B cell (primary cell): ENCODE data around the gene JADE2.

ENCODE experiments used
- CTCF ChIP-seq: fragments of 200-600 bp; IDR thresholded peaks from one replicate; pipeline ENCODE4 v1.8.0; 2022; ENCODE audit warnings: antibody characterized with exemption, mild to moderate bottlenecking
- EZH2 ChIP-seq: IDR thresholded peaks from 2 replicates; pipeline ENCODE4 v1.6.1; 2012; ENCODE audit warnings: borderline replicate concordance, low read depth, mild to moderate bottlenecking, moderate library complexity, low read length; ENCODE audit not compliant: insufficient read depth, poor library complexity, severe bottlenecking

DNA sequence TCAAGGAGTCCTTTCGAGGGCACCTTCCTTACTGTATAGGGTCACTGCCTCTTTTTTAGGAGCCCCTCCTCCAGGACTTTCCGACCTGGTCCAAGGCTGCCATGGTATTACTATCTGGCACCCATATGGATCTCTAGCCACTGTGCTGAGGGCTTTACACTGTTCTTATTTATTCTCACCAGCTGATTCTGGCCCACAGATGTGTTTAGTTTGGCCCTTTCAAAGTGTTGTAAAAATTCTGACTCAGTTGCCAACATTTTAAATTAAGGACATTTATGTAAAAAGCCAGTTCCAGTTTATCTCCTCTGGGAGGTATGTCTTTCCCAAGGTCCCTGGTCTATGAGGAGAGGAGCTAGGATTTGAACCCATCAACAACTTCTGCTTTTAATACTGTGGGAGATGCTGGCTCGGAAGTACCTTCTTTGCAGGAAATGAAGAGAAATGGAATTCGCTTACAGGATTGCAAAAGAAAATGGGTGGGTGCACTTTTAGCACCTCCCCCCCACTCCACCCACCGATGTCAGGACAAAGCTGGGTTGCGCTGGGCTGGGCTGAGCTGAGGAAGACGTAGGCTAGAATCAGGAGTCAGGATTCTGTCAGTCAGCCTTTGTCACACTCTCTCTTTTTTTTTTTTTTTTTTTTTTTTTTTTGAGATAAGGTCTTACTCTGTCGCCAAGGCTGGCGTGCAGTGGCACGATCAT lies 7.8 kb downstream of the JADE2 start:
- no peak for TF ChIP-seq CTCF
- no peak for TF ChIP-seq EZH2
